Colonic mucosa (tissue), 4 donors: ENCODE measurements around the gene SLC12A5. TPM values are rescaled to one million over a fixed set of nuclear protein-coding genes. Genes with fewer than 3 reads are reported as not detected.
"Not testable (repeated sequence)": the region's sequence is repeated elsewhere in the genome, so short reads cannot be mapped to it uniquely, and the experiment has no call there.

Experiments used
- DNase-seq: peaks from one replicate; pipeline ENCODE4 v3.0.0-alpha.2; 2020
- H3K27ac ChIP-seq: fragments of 200-600 bp; one replicate; pipeline ENCODE4 v1.8.0; 2021
- H3K27me3 ChIP-seq: fragments of 200-600 bp; one replicate; pipeline ENCODE4 v1.8.0; 2021
- H3K36me3 ChIP-seq: fragments of 200-600 bp; one replicate; pipeline ENCODE4 v1.8.0; 2021
- H3K4me1 ChIP-seq: fragments of 200-600 bp; one replicate; pipeline ENCODE4 v1.8.0; 2021; ENCODE audit warnings: mild to moderate bottlenecking
- H3K4me3 ChIP-seq: fragments of 200-600 bp; one replicate; pipeline ENCODE4 v1.8.0; 2021
- H3K9ac ChIP-seq, 2 donors: one replicate each; pipeline ENCODE4 v1.7.0; 2013; ENCODE audit warnings: control low read depth in 2 of 2, low read depth in 2 of 2, low read length in 2 of 2
- H3K9me3 ChIP-seq: fragments of 200-600 bp; one replicate; pipeline ENCODE4 v1.8.0; 2021
- CTCF ChIP-seq: fragments of 200-600 bp; IDR thresholded peaks from one replicate; pipeline ENCODE4 v1.8.0; 2022; ENCODE audit warnings: antibody characterized with exemption, mild to moderate bottlenecking
- intact Hi-C: fragments of 100-400 bp; cut with DNase I; formaldehyde crosslinking; loops from one replicate; pipeline ENCODE4 v1.14.1; 2022
- total RNA-seq, 2 donors: library from RNA; stranded (reverse); fragmentation: NEBNext Ultra II Directional in 1 of 2; extraction: Animal tissue kit (Norgen Biotek cat#: 25700) in 1 of 2; gene quantifications; one replicate each; pipeline ENCODE4 v1.2.1, GENCODE V29; 2021
- donor health status: healthy.
- donor health status: DM: no; HTN: no; CAD: no.
- donor health status: DM: no; HTN: no; CAD: no.

SLC12A5 gene
- total RNA-seq: under 1 TPM in 1 of 2 donors, not detected in 1; 0.96 TPM

GRCh38 chr20:46028772-46029371 lies at the start of gene SLC12A5:
SLC12A5 (plus strand) TSS chr20:46029215; CDS start chr20:46029345, 130 bp downstream.
- no peak for TF ChIP-seq CTCF
- H3K9me3 ChIP-seq: no peaks in the 10 kb centered on the region
- intact Hi-C loops: no loop called here
- peaks cover 33% of the 10 kb centered on the region for H3K27me3 ChIP-seq
- H3K36me3 ChIP-seq: no peaks in the 10 kb centered on the region
- no peaks in the 10 kb centered on the region for H3K4me1 ChIP-seq
- DNase-seq: no peak
- H3K27ac ChIP-seq: no peak within 1 kb of the TSS
- H3K4me3 ChIP-seq: no peak within 1 kb of the TSS
- H3K9ac ChIP-seq: no peak within 1 kb of the TSS

- Histone ChIP-seq H3K36me3 (no peaks in the 10 kb centered on the region), H3K9me3 (no peaks in the 10 kb centered on the region), H3K27ac (no peak overlapping the region), H3K4me3 (no peak overlapping the region), H3K9ac (no peak overlapping the region), H3K4me1 (no peaks in the 10 kb centered on the region), H3K27me3 (no peaks in the 10 kb centered on the region)
- intact Hi-C loops: no loop called here
- no peak for TF ChIP-seq CTCF
- no peak for DNase-seq
Measured at GRCh38 chr20:45981261-45981660, 47.8 kb upstream of the SLC12A5 start.

- Histone ChIP-seq H3K4me3 (no peak overlapping the region), H3K9me3 (no peaks in the 10 kb centered on the region), H3K36me3 (no peaks in the 10 kb centered on the region), H3K4me1 (no peaks in the 10 kb centered on the region), H3K9ac (no peak overlapping the region), H3K27ac (no peak overlapping the region), H3K27me3 (no peaks in the 10 kb centered on the region)
- intact Hi-C loops: no loop called here
- DNase-seq: no peak
- TF ChIP-seq CTCF: no peak
Measured at GRCh38 chr20:45983279-45983743, 45.7 kb upstream of the SLC12A5 start.

- H3K4me1 ChIP-seq: no peaks in the 10 kb centered on the region
- H3K27ac ChIP-seq: no peak overlapping the region
- intact Hi-C loops: no loop called here
- no peaks in the 10 kb centered on the region for H3K27me3 ChIP-seq
- H3K4me3 ChIP-seq: no peak overlapping the region
- no peaks in the 10 kb centered on the region for H3K9me3 ChIP-seq
- no peak overlapping the region for H3K9ac ChIP-seq
- TF ChIP-seq CTCF: no peak
- DNase-seq: no peak
- no peaks in the 10 kb centered on the region for H3K36me3 ChIP-seq
Measured at GRCh38 chr20:45985573-45985972, 43.4 kb upstream of the SLC12A5 start.

GRCh38 chr20:45987108-45987780 lies 41.8 kb upstream of the SLC12A5 start:
- TF ChIP-seq CTCF: peak; percentile 78
- Histone ChIP-seq H3K9ac (no peak overlapping the region), H3K4me3 (no peak overlapping the region), H3K27me3 (no peaks in the 10 kb centered on the region), H3K27ac (no peak overlapping the region), H3K9me3 (no peaks in the 10 kb centered on the region), H3K36me3 (no peaks in the 10 kb centered on the region), H3K4me1 (no peaks in the 10 kb centered on the region)
- intact Hi-C loops: no loop called here
- peak; percentile 72 for DNase-seq

- H3K27ac ChIP-seq, H3K36me3 ChIP-seq, H3K4me1 ChIP-seq, H3K4me3 ChIP-seq, intact Hi-C loops, H3K27me3 ChIP-seq, DNase-seq, H3K9ac ChIP-seq, H3K9me3 ChIP-seq: not testable (repeated sequence)
Measured at GRCh38 chr20:45988830-45989229, 40.2 kb upstream of the SLC12A5 start.
